ENCODE results near the gene KRT75.

GRCh38 chr12:52418576-52419110 lies 15.5 kb downstream of the KRT75 start:
- TF ChIP-seq EZH2 (IDR thresholded peaks at IDR 0.05) (no peak), POLR2AphosphoS5 (IDR thresholded peaks at IDR 0.05; ENCODE audit: low read depth, low read length) (no peak), SP1 (IDR thresholded peaks at IDR 0.05; ENCODE audit: low read depth) (no peak)
